Endodermal cell (in vitro differentiated cells): Measurements from ENCODE around the gene BRME1. TPM values are rescaled to one million over a fixed set of nuclear protein-coding genes. Genes with fewer than 3 reads are reported as not detected.

ENCODE experiments used
- DNase-seq: peaks from one replicate; pipeline ENCODE4 v3.0.0-alpha.2; 2017
- H3K27ac ChIP-seq: 2 replicates; pipeline ENCODE4 v1.5.1; 2013; ENCODE audit warnings: mild to moderate bottlenecking, low read depth, low read length, moderate library complexity
- H3K27me3 ChIP-seq: 2 replicates; pipeline ENCODE4 v1.6.1; 2013; ENCODE audit warnings: mild to moderate bottlenecking, low read length, moderate library complexity; ENCODE audit not compliant: insufficient read depth, control insufficient read depth, poor library complexity, severe bottlenecking
- H3K36me3 ChIP-seq: 2 replicates; pipeline ENCODE4 v1.7.0; 2013; ENCODE audit warnings: mild to moderate bottlenecking, low read length, moderate library complexity; ENCODE audit not compliant: control insufficient read depth, insufficient read depth
- H3K4me1 ChIP-seq: one replicate; pipeline ENCODE4 v1.7.0; 2013; ENCODE audit warnings: low read length; ENCODE audit not compliant: control insufficient read depth, insufficient read depth
- H3K4me3 ChIP-seq: 2 replicates; pipeline ENCODE4 v1.5.1; 2013; ENCODE audit warnings: mild to moderate bottlenecking, low read length, moderate library complexity
- H3K9ac ChIP-seq: 2 replicates; pipeline ENCODE4 v1.6.1; 2013; ENCODE audit warnings: mild to moderate bottlenecking, low read length, moderate library complexity; ENCODE audit not compliant: poor library complexity, severe bottlenecking; ENCODE audit errors: extremely low read depth
- H3K9me3 ChIP-seq: 2 replicates; pipeline ENCODE4 v1.6.1; 2013; ENCODE audit warnings: mild to moderate bottlenecking, low read length, moderate library complexity; ENCODE audit not compliant: control insufficient read depth
- H3K27ac Mint-ChIP-seq: 2 replicates; pipeline ENCODE4 v1.8.0; 2020; ENCODE audit warnings: mixed read lengths
- H3K27me3 Mint-ChIP-seq: 2 replicates; pipeline ENCODE4 v1.8.0; 2021; ENCODE audit warnings: mild to moderate bottlenecking, mixed read lengths; ENCODE audit not compliant: insufficient read depth
- H3K36me3 Mint-ChIP-seq: 2 replicates; pipeline ENCODE4 v1.8.0; 2020; ENCODE audit warnings: low read depth, mixed read lengths
- H3K4me1 Mint-ChIP-seq: 2 replicates; pipeline ENCODE4 v1.8.0; 2020; ENCODE audit warnings: mixed read lengths
- H3K4me3 Mint-ChIP-seq: 2 replicates; pipeline ENCODE4 v1.8.0; 2020; ENCODE audit warnings: mild to moderate bottlenecking, moderate library complexity, mixed read lengths
- H3K9me3 Mint-ChIP-seq: 2 replicates; pipeline ENCODE4 v1.8.0; 2020; ENCODE audit warnings: mild to moderate bottlenecking, mixed read lengths
- CTCF ChIP-seq: fragments of 200-600 bp; sonication (generic); conservative IDR thresholded peaks from 2 replicates; pipeline ENCODE4 v1.5.0; 2021; ENCODE audit warnings: antibody characterized with exemption, mild to moderate bottlenecking
- WGBS, 2 experiments: methylation state at CpG; one replicate each; pipeline versions ENCODE4 v1.1.5 to v1.1.7; 2013; ENCODE audit warnings: missing lambda C conversion rate in 2 of 2, mixed read lengths in 1 of 2; ENCODE audit not compliant: insufficient coverage in 1 of 2, insufficient read length in 1 of 2; 5-methylcytosine and 5-hydroxymethylcytosine counted together
- total RNA-seq, 2 donors: library from RNA; stranded (reverse); fragmentation: NEBNext Ultra II Directional in 1 of 2; extraction: Animal tissue kit (Norgen Biotek cat#: 25700) in 1 of 2; gene quantifications; 2 replicates in 1 of 2; 3 replicates in 1 of 2; pipeline ENCODE4 v1.2.1, GENCODE V29; 2021

BRME1 gene
- total RNA-seq, 2 donors from 2014 or later: 4.4 to 7.4 TPM

- Histone ChIP-seq H3K9ac (no peak overlapping the region), H3K36me3 (peaks cover 5% of the 10 kb centered on the region), H3K4me3 (no peak overlapping the region), H3K9me3 (no peaks in the 10 kb centered on the region), H3K4me1 (no peaks in the 10 kb centered on the region), H3K27me3 (no peaks in the 10 kb centered on the region), H3K27ac (no peak overlapping the region)
- DNase-seq: no peak
- TF ChIP-seq CTCF: no peak
- H3K27ac Mint-ChIP-seq: no peak overlapping the region
- no peaks in the 10 kb centered on the region for H3K27me3 Mint-ChIP-seq
- no peak overlapping the region for H3K4me3 Mint-ChIP-seq
- peaks cover 2% of the 10 kb centered on the region for H3K4me1 Mint-ChIP-seq
- H3K9me3 Mint-ChIP-seq: no peaks in the 10 kb centered on the region
- WGBS, 2 experiments: 94 to 95% methylated on average over 20 to 42 of the region's 42 CpGs
- peaks cover 10% of the 10 kb centered on the region for H3K36me3 Mint-ChIP-seq
These were observed 27.0 kb upstream of the BRME1 start for GRCh38 chr19:13932911-13933393.

GRCh38 chr19:13932149-13932637 is 26.3 kb upstream of the BRME1 start:
- Mint-ChIP-seq H3K27ac (no peak overlapping the region), H3K27me3 (no peaks in the 10 kb centered on the region), H3K36me3 (peaks cover 14% of the 10 kb centered on the region), H3K4me3 (no peak overlapping the region), H3K9me3 (no peaks in the 10 kb centered on the region), H3K4me1 (no peaks in the 10 kb centered on the region)
- no peak for TF ChIP-seq CTCF
- Histone ChIP-seq H3K9me3 (no peaks in the 10 kb centered on the region), H3K4me3 (no peak overlapping the region), H3K27me3 (no peaks in the 10 kb centered on the region), H3K4me1 (no peaks in the 10 kb centered on the region), H3K27ac (no peak overlapping the region), H3K36me3 (peaks cover 8% of the 10 kb centered on the region), H3K9ac (no peak overlapping the region)
- WGBS, 2 experiments: 94 to 97% methylated on average over 4 to 6 of the region's 6 CpGs
- DNase-seq: no peak

- Mint-ChIP-seq H3K36me3 (peaks cover 20% of the 10 kb centered on the region), H3K4me1 (no peaks in the 10 kb centered on the region), H3K4me3 (no peak overlapping the region), H3K27ac (no peak overlapping the region), H3K27me3 (no peaks in the 10 kb centered on the region), H3K9me3 (no peaks in the 10 kb centered on the region)
- Histone ChIP-seq H3K4me3 (no peak overlapping the region), H3K27ac (no peak overlapping the region), H3K9ac (no peak overlapping the region), H3K36me3 (peaks cover 8% of the 10 kb centered on the region), H3K9me3 (no peaks in the 10 kb centered on the region), H3K4me1 (no peaks in the 10 kb centered on the region), H3K27me3 (no peaks in the 10 kb centered on the region)
- TF ChIP-seq CTCF: no peak
- 94% methylated on average over 12 to 30 of the region's 30 CpGs for WGBS, 2 experiments
- DNase-seq: no peak
These were observed 25.7 kb upstream of the BRME1 start for GRCh38 chr19:13931391-13932148.
